Epithelial cell of proximal tubule (primary cell): Measurements from ENCODE around the gene RPS6KC1. TPM values are rescaled to one million over a fixed set of nuclear protein-coding genes. Genes with fewer than 3 reads are reported as not detected.

ENCODE experiments used
- DNase-seq: peaks from one replicate; pipeline ENCODE4 v3.0.0-alpha.2; 2011; ENCODE audit warnings: low read depth
- H3K4me3 ChIP-seq: 2 replicates; pipeline ENCODE4 v1.5.1; 2011; ENCODE audit warnings: low read depth, mild to moderate bottlenecking, low read length
- total RNA-seq: library from RNA; depleted of rRNA; stranded (reverse); fragments of >200 nt; gene quantifications from 2 replicates; pipeline ENCODE4 v1.2.3, GENCODE V29; 2015
- TF ChIP-seq, protein P1 (sequence below): conservative IDR thresholded peaks from 2 replicates; pipeline ENCODE4 v1.5.1; 2012; ENCODE audit warnings: low read depth, mild to moderate bottlenecking, low read length

RPS6KC1 gene
- total RNA-seq, 1 donor from 2014 or later, result 8.5 TPM

DNA sequence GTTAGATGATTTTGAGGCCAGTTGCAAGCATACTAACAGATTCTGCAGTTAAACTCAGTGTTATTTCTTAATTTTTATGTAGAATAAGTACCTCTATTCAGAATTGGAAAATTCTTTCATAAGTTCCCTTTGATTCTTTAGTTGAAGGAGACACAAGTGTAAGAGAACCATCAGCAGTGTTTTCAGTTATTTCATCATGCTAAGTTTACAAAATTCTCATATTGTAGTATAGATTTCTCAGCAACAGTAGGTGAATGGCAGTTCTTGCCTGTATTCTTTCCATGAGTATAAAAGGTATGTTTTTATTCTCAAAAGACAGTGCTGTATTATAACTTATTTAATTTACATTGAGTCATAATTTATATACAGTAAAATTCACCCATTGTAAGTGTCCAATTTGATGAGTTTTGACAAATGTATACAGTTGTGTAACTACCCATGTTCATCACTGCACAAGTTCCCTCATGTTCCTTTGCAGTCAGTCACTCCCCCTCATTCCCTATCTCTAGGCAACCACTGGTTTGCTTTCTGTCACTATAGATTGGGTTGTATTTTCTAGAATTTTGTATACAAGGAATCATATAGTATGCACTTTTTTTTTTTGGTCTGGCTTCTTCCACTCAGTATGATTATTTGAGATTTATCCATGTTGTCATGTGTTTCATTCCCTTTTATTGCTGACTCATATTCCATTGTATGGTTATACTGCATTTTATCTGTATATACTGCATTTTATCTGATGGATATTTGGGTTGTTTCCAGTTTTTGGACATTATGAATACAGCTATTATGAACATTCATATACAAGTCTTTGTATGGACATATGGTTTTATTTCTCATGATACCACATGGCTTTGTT lies 3.9 kb downstream of the RPS6KC1 start:
- DNase-seq, result no peak
- no peak overlapping the region for H3K4me3 ChIP-seq
- TF ChIP-seq, protein P1, sequence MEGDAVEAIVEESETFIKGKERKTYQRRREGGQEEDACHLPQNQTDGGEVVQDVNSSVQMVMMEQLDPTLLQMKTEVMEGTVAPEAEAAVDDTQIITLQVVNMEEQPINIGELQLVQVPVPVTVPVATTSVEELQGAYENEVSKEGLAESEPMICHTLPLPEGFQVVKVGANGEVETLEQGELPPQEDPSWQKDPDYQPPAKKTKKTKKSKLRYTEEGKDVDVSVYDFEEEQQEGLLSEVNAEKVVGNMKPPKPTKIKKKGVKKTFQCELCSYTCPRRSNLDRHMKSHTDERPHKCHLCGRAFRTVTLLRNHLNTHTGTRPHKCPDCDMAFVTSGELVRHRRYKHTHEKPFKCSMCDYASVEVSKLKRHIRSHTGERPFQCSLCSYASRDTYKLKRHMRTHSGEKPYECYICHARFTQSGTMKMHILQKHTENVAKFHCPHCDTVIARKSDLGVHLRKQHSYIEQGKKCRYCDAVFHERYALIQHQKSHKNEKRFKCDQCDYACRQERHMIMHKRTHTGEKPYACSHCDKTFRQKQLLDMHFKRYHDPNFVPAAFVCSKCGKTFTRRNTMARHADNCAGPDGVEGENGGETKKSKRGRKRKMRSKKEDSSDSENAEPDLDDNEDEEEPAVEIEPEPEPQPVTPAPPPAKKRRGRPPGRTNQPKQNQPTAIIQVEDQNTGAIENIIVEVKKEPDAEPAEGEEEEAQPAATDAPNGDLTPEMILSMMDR, result no peak

DNA sequence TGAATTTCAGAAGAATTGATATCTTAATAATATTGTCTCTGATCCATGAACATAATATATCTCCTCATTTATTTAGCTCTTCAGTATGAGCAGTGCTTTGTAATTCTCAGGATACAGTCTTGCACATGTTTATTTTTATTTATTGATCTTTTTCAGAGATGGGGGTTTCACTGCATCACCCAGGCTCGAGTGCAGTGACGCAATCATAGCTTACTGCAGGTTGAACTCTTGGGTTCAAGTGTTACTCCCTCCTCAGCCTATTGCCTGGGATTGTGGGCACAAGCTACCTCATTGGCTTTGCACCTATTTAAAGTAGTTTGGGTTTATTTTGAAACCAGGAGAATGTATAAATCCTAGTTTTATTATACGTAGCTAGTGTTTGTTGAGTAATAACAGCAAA lies 4.7 kb downstream of the RPS6KC1 start:
- no peak for DNase-seq
- H3K4me3 ChIP-seq, result no peak overlapping the region
- TF ChIP-seq, protein P1, result no peak

DNA sequence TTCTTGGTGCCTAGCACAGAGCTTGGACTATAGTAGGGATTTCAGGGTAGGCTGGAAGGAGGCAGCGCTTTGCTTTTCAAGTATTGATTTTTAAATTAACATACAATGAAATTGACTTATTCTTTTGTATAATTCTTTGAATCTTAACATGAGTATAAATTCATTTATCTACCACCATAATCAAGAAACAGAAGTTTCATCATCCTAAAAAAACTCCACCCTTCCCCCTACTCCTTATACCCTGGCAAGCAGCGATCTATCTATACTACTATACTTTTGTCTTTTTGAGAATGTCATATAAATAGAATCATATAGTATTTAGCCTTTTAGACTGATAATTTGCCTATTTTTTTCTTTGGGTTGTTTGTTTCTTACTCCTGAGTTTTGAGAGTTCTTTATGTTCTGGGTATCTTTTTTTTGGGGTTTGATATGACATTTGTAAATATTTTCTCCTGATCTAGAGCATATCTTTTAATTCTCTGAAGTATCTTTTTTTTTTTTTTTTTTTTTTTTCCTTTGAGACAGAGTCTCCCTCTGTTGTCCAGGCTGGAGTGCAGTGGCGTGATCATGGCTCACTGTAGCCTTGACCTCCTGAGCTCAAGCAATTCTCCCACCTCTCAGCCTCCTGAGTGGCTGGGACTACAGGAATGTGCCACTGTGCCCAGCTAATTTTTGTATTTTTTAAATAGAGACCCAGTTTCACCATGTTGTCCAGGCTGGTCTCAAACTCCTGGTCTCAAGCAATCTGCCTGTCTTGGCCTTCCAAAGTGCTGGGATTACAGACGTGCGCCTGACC lies 6.4 kb downstream of the RPS6KC1 start:
- H3K4me3 ChIP-seq, result no peak overlapping the region
- TF ChIP-seq, protein P1, result no peak
- no peak for DNase-seq

DNA sequence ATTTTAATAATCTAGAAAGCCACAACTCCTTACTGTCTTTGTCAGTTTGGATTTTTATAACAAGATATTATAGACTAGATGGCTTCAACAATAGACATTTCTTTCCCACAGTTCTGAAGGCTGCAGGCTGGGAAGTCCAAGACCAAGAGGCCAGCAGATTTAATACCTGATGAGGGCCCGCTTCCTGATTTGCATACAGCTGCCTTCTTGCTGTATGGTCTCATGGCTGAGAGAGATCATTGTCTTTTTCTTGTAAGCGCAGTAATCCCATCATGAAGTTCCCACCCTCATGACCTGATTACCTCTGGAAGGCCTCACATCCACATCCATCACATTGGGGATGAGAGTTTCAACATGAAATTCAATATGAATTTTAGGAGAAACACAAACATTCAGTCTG lies 9.8 kb downstream of the RPS6KC1 start:
- DNase-seq, result no peak
- TF ChIP-seq, protein P1, result no peak
- H3K4me3 ChIP-seq, result no peak overlapping the region

DNA sequence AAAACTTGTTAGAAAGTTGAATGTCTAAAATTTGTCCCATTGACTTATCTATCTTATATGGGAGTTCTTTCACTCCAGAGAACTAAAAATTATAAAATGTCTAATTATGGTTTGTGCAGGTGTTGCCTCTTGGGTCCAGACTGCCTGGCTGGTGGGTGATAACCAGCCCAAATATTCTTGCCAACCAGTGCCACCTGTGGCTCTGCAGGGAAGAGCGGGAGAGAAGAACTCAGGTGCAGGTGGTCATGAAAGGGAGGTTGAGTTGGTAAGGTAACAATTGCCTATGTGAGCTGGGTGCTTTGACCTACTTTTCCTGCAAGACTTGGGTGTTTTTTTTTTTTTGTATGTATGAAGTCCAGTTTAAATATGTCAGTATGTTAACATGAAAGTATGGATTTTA lies 10.2 kb downstream of the RPS6KC1 start:
- TF ChIP-seq, protein P1, result no peak
- DNase-seq, result no peak
- H3K4me3 ChIP-seq, result no peak overlapping the region

DNA sequence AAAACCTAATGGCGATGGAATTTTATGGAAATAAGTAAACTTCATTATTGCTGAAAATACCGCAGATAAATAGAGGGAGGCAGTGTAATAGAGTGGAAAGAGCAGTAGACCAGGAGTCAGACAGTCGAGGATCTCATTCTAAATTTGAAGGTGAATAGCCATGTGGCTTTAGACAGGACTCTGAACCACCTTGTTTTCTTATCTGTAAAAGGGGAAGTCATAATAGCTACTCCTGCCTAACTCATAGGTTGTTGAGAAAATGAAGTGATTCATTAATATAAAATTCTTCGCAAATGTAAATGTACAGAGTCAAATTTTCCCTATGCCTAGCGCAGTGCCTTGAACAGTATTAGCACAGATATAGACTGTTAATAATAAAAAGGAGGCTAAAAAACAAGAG lies 14.8 kb downstream of the RPS6KC1 start:
- TF ChIP-seq, protein P1, result no peak
- H3K4me3 ChIP-seq, result no peak overlapping the region
- no peak for DNase-seq
